ENCODE data around the gene CFAP97.

The CFAP97 gene

DNA sequence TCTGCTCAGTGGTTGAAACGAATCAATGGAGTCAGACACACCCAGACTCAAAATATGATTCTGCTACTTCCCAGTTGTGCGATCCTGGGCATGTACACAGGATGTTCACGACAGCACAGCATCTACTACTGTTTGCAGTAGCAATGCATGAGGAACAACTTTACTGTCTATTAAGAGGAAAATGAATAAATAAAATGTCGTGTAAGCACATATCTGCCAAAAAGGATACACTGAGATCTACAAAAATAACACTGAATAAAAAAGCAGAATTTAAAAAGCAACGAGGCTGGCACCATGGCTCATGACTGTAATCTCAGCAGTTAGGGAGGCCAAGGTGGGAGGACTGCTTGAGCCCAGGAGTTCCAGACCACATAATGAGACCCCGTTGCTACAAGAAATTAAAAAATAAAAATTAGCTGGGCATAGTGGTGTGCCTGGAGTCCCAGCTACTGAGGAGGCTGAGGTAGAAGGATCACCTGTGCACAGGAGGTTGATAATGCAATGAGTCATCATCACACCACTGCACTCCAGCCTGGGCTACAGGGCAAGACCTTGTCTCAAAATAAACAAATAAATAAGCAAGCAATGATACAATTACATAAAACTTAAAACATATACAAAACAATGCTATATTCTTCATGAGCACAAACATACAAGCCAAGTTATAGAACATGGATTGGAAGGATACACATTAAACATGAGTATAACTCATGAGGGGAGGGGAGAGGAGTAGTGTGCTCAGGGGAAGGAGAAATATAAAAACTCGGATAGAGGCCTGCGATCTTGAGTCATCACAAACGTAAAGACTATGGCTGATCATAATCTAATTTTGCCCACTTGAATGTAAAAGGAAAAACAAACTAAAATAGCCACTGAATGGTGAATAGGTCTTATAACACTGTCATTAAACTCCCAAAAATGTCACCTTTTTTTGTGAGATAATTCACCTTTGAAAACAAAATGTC lies 8.6 kb downstream of the CFAP97 start:
- Histone ChIP-seq H3K27me3 (ENCODE audit: low read depth, low read length) (no peaks in the 10 kb centered on the region), H3K27ac (ENCODE audit: low read length) (no peak overlapping the region), H3K4me1 (ENCODE audit: control insufficient read depth in 1 of 2, insufficient read depth in 2 of 2, low read length in 2 of 2) (no peaks in the 10 kb centered on the region), H3K36me3 (ENCODE audit: control insufficient read depth in 1 of 2, insufficient read depth in 2 of 2, low read length in 2 of 2) (peaks cover 5 to 7% of the 10 kb centered on the region in 2 donors), H3K4me3 (ENCODE audit: low read depth in 1 of 2, low read length in 2 of 2) (no peak overlapping the region), H3K9me3 (ENCODE audit: control insufficient read depth in 1 of 2, low read length in 2 of 2) (peaks cover 0 to 2% of the 10 kb centered on the region in 2 donors)

- Histone ChIP-seq H3K4me1 (ENCODE audit: control insufficient read depth in 1 of 2, insufficient read depth in 2 of 2, low read length in 2 of 2) (peaks cover 0 to 5% of the 10 kb centered on the region in 2 donors), H3K4me3 (ENCODE audit: low read depth in 1 of 2, low read length in 2 of 2) (no peak overlapping the region), H3K27ac (ENCODE audit: low read length) (no peak overlapping the region), H3K27me3 (ENCODE audit: low read depth, low read length) (no peaks in the 10 kb centered on the region), H3K36me3 (ENCODE audit: control insufficient read depth in 1 of 2, insufficient read depth in 2 of 2, low read length in 2 of 2) (peaks cover 8 to 9% of the 10 kb centered on the region in 2 donors), H3K9me3 (ENCODE audit: control insufficient read depth in 1 of 2, low read length in 2 of 2) (peaks cover 0 to 2% of the 10 kb centered on the region in 2 donors)
These were observed 11.7 kb downstream of the CFAP97 start for GRCh38 chr4:185192059-185192458.

DNA sequence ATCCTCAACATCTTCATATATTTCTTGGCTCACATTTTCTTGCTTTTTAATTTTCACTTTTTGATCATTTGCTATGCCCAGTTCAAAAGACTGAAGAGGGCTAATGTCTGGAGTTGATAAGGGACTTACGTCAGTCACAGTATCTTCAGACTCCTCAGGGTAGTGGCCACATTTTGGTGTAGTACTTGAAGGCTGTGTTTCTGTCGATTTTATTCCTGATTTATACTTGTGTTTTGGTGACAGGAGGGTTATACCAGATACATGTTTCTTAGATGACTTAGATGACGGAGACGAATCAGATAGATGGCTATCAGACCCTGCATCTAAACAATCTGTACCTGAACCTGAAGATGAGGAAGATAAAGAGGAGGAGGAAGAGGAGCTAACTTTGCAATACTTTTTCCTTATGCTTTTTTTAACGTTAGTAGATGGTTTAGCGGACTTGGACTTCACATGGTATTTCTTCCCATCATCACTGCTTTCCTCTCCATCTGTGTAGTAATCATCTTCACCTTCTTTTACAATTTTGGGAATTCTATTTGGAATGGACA lies 13.4 kb downstream of the CFAP97 start:
- Histone ChIP-seq H3K4me3 (ENCODE audit: low read depth in 1 of 2, low read length in 2 of 2) (no peak overlapping the region), H3K9me3 (ENCODE audit: control insufficient read depth in 1 of 2, low read length in 2 of 2) (peaks cover 0 to 2% of the 10 kb centered on the region in 2 donors), H3K27me3 (ENCODE audit: low read depth, low read length) (no peaks in the 10 kb centered on the region), H3K4me1 (ENCODE audit: control insufficient read depth in 1 of 2, insufficient read depth in 2 of 2, low read length in 2 of 2) (peaks cover 0 to 9% of the 10 kb centered on the region in 2 donors), H3K27ac (ENCODE audit: low read length) (no peak overlapping the region), H3K36me3 (ENCODE audit: control insufficient read depth in 1 of 2, insufficient read depth in 2 of 2, low read length in 2 of 2) (peaks cover 8 to 9% of the 10 kb centered on the region in 2 donors)

- Histone ChIP-seq H3K36me3 (ENCODE audit: control insufficient read depth in 1 of 2, insufficient read depth in 2 of 2, low read length in 2 of 2) (peaks cover 8 to 9% of the 10 kb centered on the region in 2 donors), H3K4me1 (ENCODE audit: control insufficient read depth in 1 of 2, insufficient read depth in 2 of 2, low read length in 2 of 2) (peaks cover 0 to 9% of the 10 kb centered on the region in 2 donors), H3K4me3 (ENCODE audit: low read depth in 1 of 2, low read length in 2 of 2) (no peak overlapping the region), H3K27ac (ENCODE audit: low read length) (no peak overlapping the region), H3K9me3 (ENCODE audit: control insufficient read depth in 1 of 2, low read length in 2 of 2) (peaks cover 0 to 2% of the 10 kb centered on the region in 2 donors), H3K27me3 (ENCODE audit: low read depth, low read length) (no peaks in the 10 kb centered on the region)
These were observed 14.0 kb downstream of the CFAP97 start for GRCh38 chr4:185189606-185190305.

DNA sequence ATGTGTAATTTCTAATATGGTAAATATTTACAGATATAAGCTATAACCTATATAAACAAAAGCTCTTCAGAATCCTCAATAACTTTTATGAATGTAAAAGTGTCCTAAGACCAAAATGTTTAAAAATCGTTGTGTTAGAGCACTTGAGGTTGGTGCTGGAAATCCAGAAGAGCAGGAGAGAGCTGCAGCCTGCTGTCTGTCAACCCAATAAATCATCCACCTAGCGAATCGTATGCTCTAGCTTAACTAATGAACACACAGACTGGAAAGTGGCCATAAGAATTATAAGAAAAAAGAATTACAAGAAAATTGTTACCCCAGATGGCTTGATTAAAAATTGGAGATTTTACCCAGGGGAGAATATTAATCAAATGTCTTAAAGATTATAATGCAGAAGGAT lies 17.0 kb downstream of the CFAP97 start:
- Histone ChIP-seq H3K27ac (ENCODE audit: low read length) (no peak overlapping the region), H3K36me3 (ENCODE audit: control insufficient read depth in 1 of 2, insufficient read depth in 2 of 2, low read length in 2 of 2) (peaks cover 8 to 9% of the 10 kb centered on the region in 2 donors), H3K4me3 (ENCODE audit: low read depth in 1 of 2, low read length in 2 of 2) (no peak overlapping the region), H3K4me1 (ENCODE audit: control insufficient read depth in 1 of 2, insufficient read depth in 2 of 2, low read length in 2 of 2) (peaks cover 4 to 9% of the 10 kb centered on the region in 2 donors), H3K9me3 (ENCODE audit: control insufficient read depth in 1 of 2, low read length in 2 of 2) (no peaks in the 10 kb centered on the region), H3K27me3 (ENCODE audit: low read depth, low read length) (no peaks in the 10 kb centered on the region)

- H3K36me3 ChIP-seq (ENCODE audit: control insufficient read depth in 1 of 2, insufficient read depth in 2 of 2, low read length in 2 of 2), result peaks cover 0 to 1% of the 10 kb centered on the region in 2 donors
- no peaks in the 10 kb centered on the region for H3K9me3 ChIP-seq (ENCODE audit: control insufficient read depth in 1 of 2, low read length in 2 of 2)
- no peak overlapping the region for H3K27ac ChIP-seq (ENCODE audit: low read length)
- peaks cover 4 to 9% of the 10 kb centered on the region in 2 donors for H3K4me1 ChIP-seq (ENCODE audit: control insufficient read depth in 1 of 2, insufficient read depth in 2 of 2, low read length in 2 of 2)
- no peak overlapping the region for H3K4me3 ChIP-seq (ENCODE audit: low read depth in 1 of 2, low read length in 2 of 2)
- H3K27me3 ChIP-seq (ENCODE audit: low read depth, low read length), result no peaks in the 10 kb centered on the region
These were observed 20.0 kb downstream of the CFAP97 start for GRCh38 chr4:185183622-185184281.

GRCh38 chr4:185182239-185182638 lies 21.6 kb downstream of the CFAP97 start:
- Histone ChIP-seq H3K27me3 (ENCODE audit: low read depth, low read length) (no peaks in the 10 kb centered on the region), H3K27ac (ENCODE audit: low read length) (no peak overlapping the region), H3K36me3 (ENCODE audit: control insufficient read depth in 1 of 2, insufficient read depth in 2 of 2, low read length in 2 of 2) (no peaks in the 10 kb centered on the region), H3K9me3 (ENCODE audit: control insufficient read depth in 1 of 2, low read length in 2 of 2) (no peaks in the 10 kb centered on the region), H3K4me1 (ENCODE audit: control insufficient read depth in 1 of 2, insufficient read depth in 2 of 2, low read length in 2 of 2) (peaks cover 4 to 6% of the 10 kb centered on the region in 2 donors), H3K4me3 (ENCODE audit: low read depth in 1 of 2, low read length in 2 of 2) (no peak overlapping the region)

DNA sequence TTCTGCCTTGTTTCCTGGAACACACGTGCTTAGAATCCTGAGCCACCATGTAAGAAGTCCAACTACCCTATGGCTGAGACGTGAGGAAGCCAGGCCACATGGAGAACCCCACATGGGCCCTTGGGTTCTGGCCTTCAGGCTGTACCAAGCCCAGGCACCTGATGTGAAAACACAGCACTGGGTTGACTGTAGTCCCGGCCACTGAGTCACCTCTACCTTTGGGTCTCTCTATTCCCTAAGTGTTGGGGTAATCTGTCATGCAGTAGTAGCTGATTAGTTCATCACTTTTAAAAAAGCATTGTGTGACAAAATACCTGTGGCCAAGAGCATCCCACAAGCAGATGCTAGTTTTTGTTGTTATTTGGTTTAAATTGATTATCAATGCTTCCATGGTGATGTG lies 24.3 kb downstream of the CFAP97 start:
- Histone ChIP-seq H3K36me3 (ENCODE audit: control insufficient read depth in 1 of 2, insufficient read depth in 2 of 2, low read length in 2 of 2) (peaks cover 0 to 3% of the 10 kb centered on the region in 2 donors), H3K9me3 (ENCODE audit: control insufficient read depth in 1 of 2, low read length in 2 of 2) (no peaks in the 10 kb centered on the region), H3K27ac (ENCODE audit: low read length) (no peak overlapping the region), H3K4me1 (ENCODE audit: control insufficient read depth in 1 of 2, insufficient read depth in 2 of 2, low read length in 2 of 2) (peaks cover 0 to 4% of the 10 kb centered on the region in 2 donors), H3K27me3 (ENCODE audit: low read depth, low read length) (no peaks in the 10 kb centered on the region), H3K4me3 (ENCODE audit: low read depth in 1 of 2, low read length in 2 of 2) (no peak overlapping the region)

DNA sequence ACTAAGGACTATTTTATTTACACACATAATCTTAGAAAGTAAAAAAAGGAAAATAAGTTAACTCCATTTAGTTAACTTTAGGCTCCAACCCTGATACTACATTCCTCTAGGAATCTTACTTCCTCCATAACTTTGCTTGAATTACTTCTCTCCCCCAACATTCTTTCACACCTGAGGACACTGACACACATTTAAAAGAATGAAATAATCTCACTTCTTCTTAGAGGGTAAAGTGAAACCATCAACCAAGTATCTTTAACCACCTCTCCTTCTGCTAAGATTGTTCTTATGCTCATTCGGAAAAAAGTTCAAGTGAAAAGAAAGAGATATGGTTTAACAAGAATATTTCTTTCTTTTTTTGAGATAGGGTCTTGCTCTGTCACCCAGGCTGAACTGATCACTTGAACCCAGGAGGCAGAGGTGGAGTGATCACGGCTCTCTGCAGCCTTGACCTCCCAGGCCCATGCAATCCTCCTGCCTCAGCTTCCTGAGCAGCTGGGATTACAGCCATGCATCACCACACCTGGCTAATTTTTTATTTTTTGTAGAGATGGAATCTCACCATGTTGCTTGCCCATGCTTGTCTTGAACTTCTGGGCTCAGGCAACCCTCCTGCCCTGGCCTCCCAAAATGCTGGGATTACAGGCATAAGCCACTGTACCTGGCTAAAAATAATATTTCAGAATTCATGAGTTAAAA lies 32.3 kb downstream of the CFAP97 start:
- Histone ChIP-seq H3K27ac (ENCODE audit: low read length) (no peak overlapping the region), H3K4me1 (ENCODE audit: control insufficient read depth in 1 of 2, insufficient read depth in 2 of 2, low read length in 2 of 2) (peaks cover 0 to 7% of the 10 kb centered on the region in 2 donors)

DNA sequence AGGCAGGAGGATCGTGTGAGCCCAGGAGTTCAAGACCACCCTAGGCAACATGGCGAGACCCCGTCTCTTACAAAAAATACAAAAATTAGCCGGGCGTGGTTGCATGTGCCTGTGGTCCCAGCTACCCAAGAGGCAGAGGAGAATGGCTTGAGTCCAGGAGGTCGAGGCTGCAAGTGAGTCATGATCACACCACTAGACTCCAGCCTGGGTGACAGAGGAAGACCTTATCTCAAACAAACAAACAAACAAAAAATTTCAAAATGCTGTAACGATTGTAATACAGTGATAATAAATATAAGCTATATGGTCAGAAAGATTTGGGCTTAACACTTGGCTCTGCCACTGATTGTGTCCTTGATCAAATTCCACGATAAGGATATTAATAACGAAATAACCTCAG lies 36.6 kb downstream of the CFAP97 start:
- H3K4me3 ChIP-seq (ENCODE audit: low read depth in 1 of 2, low read length in 2 of 2), result no peak overlapping the region
- H3K27ac ChIP-seq (ENCODE audit: low read length), result no peak overlapping the region
- peaks cover 6 to 9% of the 10 kb centered on the region in 2 donors for H3K36me3 ChIP-seq (ENCODE audit: control insufficient read depth in 1 of 2, insufficient read depth in 2 of 2, low read length in 2 of 2)
- H3K9me3 ChIP-seq (ENCODE audit: control insufficient read depth in 1 of 2, low read length in 2 of 2), result no peaks in the 10 kb centered on the region
- no peaks in the 10 kb centered on the region for H3K27me3 ChIP-seq (ENCODE audit: low read depth, low read length)
- H3K4me1 ChIP-seq (ENCODE audit: control insufficient read depth in 1 of 2, insufficient read depth in 2 of 2, low read length in 2 of 2), result peaks cover 0 to 2% of the 10 kb centered on the region in 2 donors

More for the DNA sequence above, 32.3 kb downstream of the CFAP97 start:
- Histone ChIP-seq H3K4me3 (ENCODE audit: low read depth in 1 of 2, low read length in 2 of 2) (no peak overlapping the region), H3K9me3 (ENCODE audit: control insufficient read depth in 1 of 2, low read length in 2 of 2) (no peaks in the 10 kb centered on the region), H3K27me3 (ENCODE audit: low read depth, low read length) (no peaks in the 10 kb centered on the region), H3K36me3 (ENCODE audit: control insufficient read depth in 1 of 2, insufficient read depth in 2 of 2, low read length in 2 of 2) (peaks cover 3 to 8% of the 10 kb centered on the region in 2 donors)

All from muscle layer of duodenum (tissue), 2 donors.